22Rv1 (cell line): Measurements from ENCODE around the gene PAPOLA.

Experiments used
- CTCF ChIP-seq: fragments of 450-650 bp; IDR thresholded peaks from 2 replicates; pipeline ENCODE4 v1.5.1; 2017; ENCODE audit warnings: mild to moderate bottlenecking
- ZFX ChIP-seq: fragments of 450-650 bp; IDR thresholded peaks from 2 replicates; pipeline ENCODE4 v1.6.1; 2017; ENCODE audit warnings: antibody characterized with exemption, borderline replicate concordance

- TF ChIP-seq CTCF = no peak
- no peak for TF ChIP-seq ZFX
Observed at GRCh38 chr14:96538097-96538989, 36.2 kb downstream of the PAPOLA start.
